SW480 (cell line): Measurements from ENCODE around the gene DLK2.

Experiments
- DNase-seq: peaks from one replicate; pipeline ENCODE4 v3.0.0-alpha.2; 2016; ENCODE audit warnings: low spot score

DLK2 gene

GRCh38 chr6:43453831-43454230, 1.5 kb downstream of the DLK2 start:
- no peak for DNase-seq

- DNase-seq = no peak
Measured at GRCh38 chr6:43452896-43453295, 2.5 kb downstream of the DLK2 start.

- no peak for DNase-seq
Measured at GRCh38 chr6:43451939-43452338, 3.4 kb downstream of the DLK2 start.

DNA sequence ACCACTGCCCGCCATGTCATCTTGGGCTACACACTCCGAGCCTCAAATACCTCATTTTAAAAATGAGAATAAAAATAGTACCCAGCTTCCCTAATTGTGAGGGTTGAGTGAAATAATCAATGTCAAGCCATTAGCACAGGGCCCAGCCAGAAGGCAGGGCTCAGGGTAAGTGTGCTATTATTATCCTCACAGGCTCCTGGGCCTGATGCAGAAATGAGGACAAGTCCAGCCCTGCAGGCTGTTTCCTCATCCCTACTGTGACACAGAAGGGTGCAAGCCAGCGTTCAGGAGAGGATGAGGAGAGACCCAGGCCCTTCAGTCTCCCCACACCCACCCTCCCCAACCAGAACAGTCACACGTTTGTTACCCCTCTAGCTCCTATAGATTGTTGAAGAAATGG, 4.0 kb downstream of the DLK2 start:
- no peak for DNase-seq

GRCh38 chr6:43450699-43451131, 4.6 kb downstream of the DLK2 start:
- DNase-seq = no peak

DNA sequence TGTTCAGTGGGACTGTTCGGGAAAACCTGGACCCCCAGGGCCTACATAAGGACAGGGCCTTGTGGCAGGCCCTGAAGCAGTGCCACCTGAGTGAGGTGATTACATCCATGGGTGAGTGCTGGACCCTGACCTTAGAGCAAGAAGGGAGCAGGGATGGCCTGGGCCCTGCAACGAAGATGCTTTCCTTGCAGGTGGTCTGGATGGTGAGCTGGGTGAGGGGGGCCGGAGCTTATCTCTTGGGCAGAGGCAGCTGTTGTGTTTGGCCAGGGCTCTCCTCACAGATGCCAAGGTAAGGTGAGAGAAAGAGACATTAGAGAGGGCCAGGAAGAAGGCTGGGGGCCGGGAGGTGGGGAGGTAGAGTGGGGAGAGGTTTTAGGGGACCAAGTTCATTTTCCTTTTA, 6.4 kb downstream of the DLK2 start:
- DNase-seq = no peak

- DNase-seq = no peak
Measured at GRCh38 chr6:43447604-43448003, 7.7 kb downstream of the DLK2 start.

DNA sequence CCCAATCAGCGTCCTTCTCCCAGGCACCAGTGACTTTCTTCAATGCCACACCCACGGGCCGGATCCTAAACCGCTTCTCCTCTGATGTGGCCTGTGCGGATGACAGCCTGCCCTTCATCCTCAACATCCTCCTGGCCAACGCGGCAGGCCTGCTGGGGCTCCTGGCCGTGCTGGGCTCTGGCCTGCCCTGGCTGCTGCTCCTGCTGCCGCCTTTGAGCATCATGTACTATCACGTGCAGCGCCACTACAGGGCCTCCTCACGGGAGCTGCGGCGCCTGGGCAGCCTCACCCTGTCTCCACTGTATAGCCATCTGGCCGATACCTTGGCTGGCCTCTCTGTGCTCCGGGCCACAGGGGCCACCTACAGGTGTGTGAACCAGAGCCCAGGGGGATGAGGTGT, 9.8 kb downstream of the DLK2 start:
- DNase-seq = no peak

GRCh38 chr6:43444582-43444981, 10.8 kb downstream of the DLK2 start:
- no peak for DNase-seq

GRCh38 chr6:43444036-43444435, 11.3 kb downstream of the DLK2 start:
- DNase-seq = no peak

GRCh38 chr6:43442935-43443334, 12.4 kb downstream of the DLK2 start:
- no peak for DNase-seq

- DNase-seq = no peak
Measured at GRCh38 chr6:43437700-43438099, 17.6 kb downstream of the DLK2 start.

DNA sequence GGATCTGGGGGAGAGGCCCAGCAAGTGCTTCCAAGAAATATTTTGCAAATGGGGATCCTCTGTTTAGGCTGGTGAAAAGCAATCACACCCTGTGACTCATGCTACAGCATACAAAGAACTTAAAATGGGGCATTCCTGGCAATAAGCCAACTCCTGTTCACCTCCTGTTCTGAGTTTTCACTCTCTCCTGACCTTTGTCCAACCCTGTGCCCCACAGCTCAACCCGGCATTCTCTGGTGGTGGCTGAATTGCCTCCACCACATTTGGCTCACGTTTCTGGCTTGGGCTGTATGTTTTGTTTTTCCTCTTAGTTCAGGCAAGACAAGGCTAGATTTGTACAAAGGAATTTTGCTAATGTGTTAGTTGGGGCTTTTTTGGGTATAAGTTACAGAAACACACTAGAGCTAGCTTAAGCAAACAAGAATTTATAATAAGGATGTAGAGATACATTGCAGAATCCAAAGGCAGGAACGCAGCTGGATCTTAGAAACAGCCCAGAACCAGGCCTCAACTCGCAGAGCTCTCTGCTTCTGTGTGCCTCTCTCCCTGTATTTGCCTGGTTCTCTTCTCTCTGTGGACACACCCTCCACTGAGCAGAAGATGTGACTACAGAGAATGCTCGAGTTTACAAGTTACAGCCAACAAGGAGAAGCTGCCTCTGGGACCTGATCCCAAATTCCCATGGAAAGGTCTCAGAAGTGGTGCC, 18.6 kb downstream of the DLK2 start:
- DNase-seq = peak; percentile 88

DNA sequence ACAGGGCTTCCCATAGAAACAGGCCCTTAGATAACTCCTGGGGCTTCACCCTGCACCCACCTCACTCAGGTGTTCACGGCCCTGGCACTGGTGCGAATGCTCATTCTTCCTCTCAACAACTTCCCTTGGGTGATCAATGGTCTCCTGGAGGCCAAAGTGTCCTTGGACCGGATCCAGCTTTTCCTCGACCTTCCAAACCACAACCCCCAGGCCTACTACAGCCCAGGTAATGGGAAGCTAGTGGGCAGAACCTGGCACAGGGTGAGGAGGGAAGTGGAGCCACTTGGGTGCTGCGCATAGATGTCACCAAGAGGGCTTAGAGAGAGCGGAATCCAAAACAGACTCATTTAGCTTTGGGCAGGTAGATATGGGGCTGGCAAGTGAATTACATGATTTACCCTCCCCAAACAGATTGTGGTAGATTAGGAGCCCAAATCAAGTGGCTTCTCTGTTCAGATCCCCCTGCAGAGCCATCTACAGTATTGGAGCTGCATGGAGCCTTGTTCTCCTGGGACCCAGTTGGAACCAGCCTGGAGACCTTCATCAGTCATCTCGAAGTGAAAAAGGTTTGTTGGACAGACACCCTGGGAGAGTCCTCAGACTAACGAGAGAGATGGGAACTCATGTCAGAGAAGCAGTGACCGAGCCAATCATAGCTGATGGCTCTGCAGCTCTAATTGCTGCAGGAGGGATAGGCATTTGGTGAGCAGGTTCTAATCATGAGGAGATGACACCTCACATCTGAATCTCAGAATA, 19.5 kb downstream of the DLK2 start:
- DNase-seq = peak; percentile 15

- DNase-seq = no peak
Measured at GRCh38 chr6:43434943-43435342, 20.4 kb downstream of the DLK2 start.

DNA sequence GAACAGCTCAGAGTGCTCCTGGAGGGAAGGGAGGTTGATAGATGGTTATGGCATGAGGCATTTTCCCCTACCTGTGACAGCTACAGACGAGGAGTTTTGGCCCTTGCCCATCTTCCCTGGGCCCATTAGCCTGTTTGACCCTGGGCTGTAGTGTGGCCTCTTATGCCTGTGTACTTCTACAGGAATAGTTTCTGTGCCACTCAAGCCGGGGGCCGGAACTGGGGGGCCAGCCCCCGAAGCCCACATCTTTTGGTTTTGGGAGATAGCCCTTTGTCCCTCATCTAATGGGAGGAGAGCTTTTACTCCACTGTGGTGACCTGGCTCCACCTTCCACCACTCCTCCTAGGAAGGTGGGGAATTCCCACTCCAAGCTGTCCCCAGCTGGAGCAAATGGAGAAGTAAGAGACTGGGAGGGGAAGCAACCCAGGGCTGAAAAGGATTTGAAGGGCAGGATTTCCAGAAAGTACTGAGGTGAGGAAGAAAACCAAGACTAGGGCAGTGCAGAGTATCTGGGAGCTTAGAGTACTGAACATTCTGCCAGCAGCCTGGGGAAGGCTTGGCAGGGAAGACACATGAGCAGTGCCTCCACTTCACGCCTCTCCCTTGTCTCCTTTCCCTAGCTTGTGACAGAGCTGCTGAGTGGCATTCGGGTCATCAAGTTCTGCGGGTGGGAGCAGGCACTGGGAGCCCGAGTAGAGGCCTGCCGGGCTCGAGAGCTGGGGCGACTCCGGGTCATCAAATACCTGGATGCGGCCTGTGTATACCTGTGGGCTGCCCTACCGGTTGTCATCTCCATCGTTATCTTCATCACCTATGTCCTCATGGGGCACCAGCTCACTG, 21.1 kb downstream of the DLK2 start:
- no peak for DNase-seq

DNA sequence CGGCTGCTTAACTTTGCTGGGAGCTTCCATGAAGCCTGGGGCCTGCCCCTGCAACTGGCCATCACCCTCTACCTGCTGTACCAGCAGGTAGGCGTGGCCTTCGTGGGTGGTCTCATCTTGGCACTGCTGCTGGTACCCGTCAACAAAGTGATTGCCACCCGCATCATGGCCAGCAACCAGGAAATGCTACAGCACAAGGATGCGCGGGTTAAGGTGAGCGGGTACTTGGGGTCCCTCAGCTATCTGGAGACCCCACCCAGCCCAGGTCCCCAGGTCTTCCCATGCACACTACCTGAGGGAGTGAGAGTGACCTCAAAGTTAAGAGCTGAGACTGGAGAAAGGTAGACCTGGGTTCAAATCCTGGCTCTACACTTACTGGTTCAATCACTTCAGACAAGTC, 22.2 kb downstream of the DLK2 start:
- no peak for DNase-seq

DNA sequence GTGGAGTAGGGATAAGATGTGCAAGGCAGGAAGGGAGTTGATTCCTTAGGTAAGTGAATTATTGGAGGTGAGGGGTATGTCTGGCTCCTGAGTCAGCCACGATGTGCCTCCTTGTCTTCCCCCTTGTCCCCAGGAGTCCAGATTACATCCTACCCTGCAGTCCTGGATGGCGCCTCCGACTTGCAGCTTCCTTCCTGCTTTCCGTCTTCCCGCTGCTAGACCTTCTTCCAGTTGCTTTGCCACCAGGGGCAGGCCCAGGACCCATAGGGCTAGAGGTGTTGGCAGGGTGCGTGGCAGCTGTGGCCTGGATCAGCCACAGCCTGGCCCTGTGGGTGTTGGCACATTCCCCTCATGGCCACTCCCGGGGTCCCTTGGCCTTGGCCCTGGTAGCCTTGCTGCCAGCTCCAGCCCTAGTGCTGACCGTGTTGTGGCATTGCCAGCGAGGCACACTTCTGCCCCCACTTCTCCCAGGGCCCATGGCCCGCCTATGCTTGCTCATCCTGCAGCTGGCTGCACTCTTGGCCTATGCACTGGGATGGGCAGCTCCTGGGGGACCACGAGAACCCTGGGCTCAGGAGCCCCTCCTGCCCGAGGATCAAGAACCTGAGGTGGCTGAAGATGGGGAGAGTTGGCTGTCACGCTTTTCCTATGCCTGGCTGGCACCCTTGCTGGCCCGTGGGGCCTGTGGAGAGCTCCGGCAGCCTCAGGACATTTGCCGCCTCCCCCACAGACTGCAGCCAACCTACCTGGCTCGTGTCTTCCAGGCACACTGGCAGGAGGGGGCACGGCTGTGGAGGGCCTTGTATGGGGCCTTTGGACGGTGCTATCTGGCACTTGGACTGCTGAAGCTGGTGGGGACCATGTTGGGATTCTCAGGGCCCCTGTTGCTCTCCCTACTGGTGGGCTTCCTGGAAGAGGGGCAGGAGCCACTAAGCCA, 23.1 kb downstream of the DLK2 start:
- DNase-seq = no peak

DNA sequence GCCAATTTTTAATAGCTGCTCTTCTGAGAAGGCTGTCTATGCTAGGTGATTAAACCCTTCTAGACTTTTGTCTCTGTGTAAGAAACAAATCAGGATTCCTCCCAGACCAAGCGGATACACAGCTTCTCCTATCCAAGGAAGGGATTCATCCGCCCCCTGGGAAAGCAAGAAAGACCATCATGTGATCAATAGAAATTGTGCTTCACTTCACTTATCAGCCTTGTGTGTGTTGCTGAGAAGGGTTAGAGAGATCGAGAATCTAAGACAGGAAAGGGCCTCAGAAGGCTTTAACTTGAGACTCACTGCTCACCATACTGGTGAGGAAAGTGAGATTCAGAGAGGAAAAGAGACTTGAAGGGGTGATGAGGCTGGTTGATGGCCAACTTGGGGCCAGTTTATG, 26.5 kb downstream of the DLK2 start:
- no peak for DNase-seq

DNA sequence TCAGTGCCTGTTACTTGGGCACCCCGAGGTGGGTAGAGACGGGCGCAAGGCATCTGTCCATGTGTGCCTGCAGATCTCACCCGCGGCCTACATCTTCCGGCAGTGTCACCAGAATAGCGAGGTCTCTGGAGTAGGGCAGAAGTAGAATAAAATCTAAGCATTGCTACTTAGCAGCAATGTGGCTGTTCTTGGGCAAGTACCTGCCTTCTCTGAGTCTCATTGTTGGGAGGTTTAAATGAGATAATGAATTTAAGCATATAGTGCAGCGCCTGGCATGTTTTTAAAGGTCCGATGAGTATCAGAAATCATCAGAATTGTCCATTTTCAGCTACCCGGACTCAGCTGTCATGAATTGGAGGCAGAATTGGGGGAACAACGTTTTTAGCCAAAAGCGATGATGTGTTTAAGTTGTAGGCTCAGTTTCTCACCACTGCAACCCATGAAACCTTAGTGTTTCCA, 27.2 kb downstream of the DLK2 start:
- DNase-seq = peak; percentile 32

- DNase-seq = peak; percentile 88
Measured at GRCh38 chr6:43427406-43428111, 27.8 kb downstream of the DLK2 start, which contains the start of gene ABCC10. ABCC10 (plus strand) TSS chr6:43427541; CDS start chr6:43427979, 438 bp downstream.
